ENCODE results near the gene PPP1R12B. TPM values are rescaled to one million over a fixed set of nuclear protein-coding genes. Genes with fewer than 3 reads are reported as not detected.
"Not testable (repeated sequence)": the region's sequence is repeated elsewhere in the genome, so short reads cannot be mapped to it uniquely, and the experiment has no call there.

PPP1R12B gene
- polyA plus RNA-seq, 2 donors: 7.5 to 14.7 TPM

GRCh38 chr1:202531472-202531811, 182.9 kb downstream of the PPP1R12B start:
- Histone ChIP-seq H3K9me3 (ENCODE audit: control insufficient read depth in 2 of 2, insufficient read depth in 1 of 2, low read depth in 1 of 2, low read length in 1 of 2) (no peaks in the 10 kb centered on the region), H3K4me3 (ENCODE audit: low read depth in 1 of 2, low read length in 2 of 2) (no peak overlapping the region), H3K27ac (ENCODE audit: low read depth in 2 of 2, low read length in 1 of 2) (no peak overlapping the region), H3K4me1 (ENCODE audit: control insufficient read depth in 2 of 2, insufficient read depth in 2 of 2, low read length in 1 of 2) (no peaks in the 10 kb centered on the region), H3K27me3 (ENCODE audit: control insufficient read depth in 1 of 2, insufficient read depth in 2 of 2, low read length in 2 of 2) (no peaks in the 10 kb centered on the region), H3K36me3 (ENCODE audit: control insufficient read depth in 2 of 2, insufficient read depth in 2 of 2, low read length in 1 of 2) (no peaks in the 10 kb centered on the region)
- 52 to 53% methylated on average over 1 of the region's 1 CpG for WGBS, 2 donors

DNA sequence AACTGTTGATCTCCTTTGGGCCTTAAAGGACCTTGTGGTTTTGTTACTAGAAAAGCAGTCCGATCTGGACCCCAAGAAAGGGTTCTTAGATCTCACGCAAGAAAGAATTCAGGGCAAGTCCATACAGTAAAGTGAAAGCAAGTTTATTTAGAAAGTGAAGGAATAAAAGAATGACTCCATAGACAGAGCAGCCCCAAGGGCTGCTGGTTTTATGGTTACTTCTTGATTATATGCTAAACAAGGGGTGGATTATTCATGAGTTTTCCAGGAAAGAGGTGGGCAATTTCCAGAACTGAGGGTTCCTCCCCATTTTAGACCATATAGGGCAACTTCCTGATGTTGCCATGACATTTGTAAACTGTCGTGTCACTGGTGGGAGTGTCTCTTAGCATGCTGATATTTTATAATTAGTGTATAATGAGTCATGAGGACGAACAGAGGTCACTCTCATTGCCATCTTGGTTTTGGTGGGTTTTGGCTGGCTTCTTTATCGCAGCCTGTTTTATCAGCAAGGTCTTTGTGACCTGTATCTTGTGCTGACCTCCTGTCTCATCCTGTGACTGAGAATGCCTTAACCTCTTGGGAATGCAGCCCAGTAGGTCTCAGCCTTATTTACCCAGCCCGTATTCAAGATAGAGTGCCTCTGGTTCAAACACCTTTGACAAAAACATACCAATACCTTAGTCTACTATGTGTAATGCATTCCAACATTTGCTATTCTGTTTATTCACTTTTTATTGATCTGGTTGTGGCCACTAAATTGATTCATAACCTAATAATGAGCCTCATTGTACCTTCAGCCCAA, 183.5 kb downstream of the PPP1R12B start:
- WGBS, 2 donors: 45 to 57% methylated on average over 6 of the region's 6 CpGs
- H3K4me3 ChIP-seq (ENCODE audit: low read depth in 1 of 2, low read length in 2 of 2); H3K27me3 ChIP-seq (ENCODE audit: control insufficient read depth in 1 of 2, insufficient read depth in 2 of 2, low read length in 2 of 2); H3K27ac ChIP-seq (ENCODE audit: low read depth in 2 of 2, low read length in 1 of 2); H3K4me1 ChIP-seq (ENCODE audit: control insufficient read depth in 2 of 2, insufficient read depth in 2 of 2, low read length in 1 of 2); H3K36me3 ChIP-seq (ENCODE audit: control insufficient read depth in 2 of 2, insufficient read depth in 2 of 2, low read length in 1 of 2); H3K9me3 ChIP-seq (ENCODE audit: control insufficient read depth in 2 of 2, insufficient read depth in 1 of 2, low read depth in 1 of 2, low read length in 1 of 2): not testable (repeated sequence)

- Histone ChIP-seq H3K27ac (ENCODE audit: low read depth in 2 of 2, low read length in 1 of 2) (peak overlapping the region; percentile 68 to 82), H3K4me3 (ENCODE audit: low read depth in 1 of 2, low read length in 2 of 2) (peak overlapping the region in 1 of 2 donors; percentile 52)
- WGBS, 2 donors: 22 to 33% methylated on average over 5 of the region's 5 CpGs
- not testable (repeated sequence) for H3K4me1 ChIP-seq (ENCODE audit: control insufficient read depth in 2 of 2, insufficient read depth in 2 of 2, low read length in 1 of 2); H3K9me3 ChIP-seq (ENCODE audit: control insufficient read depth in 2 of 2, insufficient read depth in 1 of 2, low read depth in 1 of 2, low read length in 1 of 2); H3K36me3 ChIP-seq (ENCODE audit: control insufficient read depth in 2 of 2, insufficient read depth in 2 of 2, low read length in 1 of 2); H3K27me3 ChIP-seq (ENCODE audit: control insufficient read depth in 1 of 2, insufficient read depth in 2 of 2, low read length in 2 of 2)
Measured at GRCh38 chr1:202539166-202539574, 190.7 kb downstream of the PPP1R12B start.

GRCh38 chr1:202539583-202539982, 191.1 kb downstream of the PPP1R12B start:
- WGBS, 2 donors: 26 to 43% methylated on average over 5 of the region's 5 CpGs
- Histone ChIP-seq H3K4me3 (ENCODE audit: low read depth in 1 of 2, low read length in 2 of 2) (peak overlapping the region; percentile 16 to 52), H3K27ac (ENCODE audit: low read depth in 2 of 2, low read length in 1 of 2) (peak overlapping the region; percentile 68 to 82)
- H3K36me3 ChIP-seq (ENCODE audit: control insufficient read depth in 2 of 2, insufficient read depth in 2 of 2, low read length in 1 of 2); H3K9me3 ChIP-seq (ENCODE audit: control insufficient read depth in 2 of 2, insufficient read depth in 1 of 2, low read depth in 1 of 2, low read length in 1 of 2); H3K4me1 ChIP-seq (ENCODE audit: control insufficient read depth in 2 of 2, insufficient read depth in 2 of 2, low read length in 1 of 2); H3K27me3 ChIP-seq (ENCODE audit: control insufficient read depth in 1 of 2, insufficient read depth in 2 of 2, low read length in 2 of 2): not testable (repeated sequence)

- Histone ChIP-seq H3K4me1 (ENCODE audit: control insufficient read depth in 2 of 2, insufficient read depth in 2 of 2, low read length in 1 of 2) (no peaks in the 10 kb centered on the region), H3K36me3 (ENCODE audit: control insufficient read depth in 2 of 2, insufficient read depth in 2 of 2, low read length in 1 of 2) (no peaks in the 10 kb centered on the region), H3K27me3 (ENCODE audit: control insufficient read depth in 1 of 2, insufficient read depth in 2 of 2, low read length in 2 of 2) (no peaks in the 10 kb centered on the region), H3K9me3 (ENCODE audit: control insufficient read depth in 2 of 2, insufficient read depth in 1 of 2, low read depth in 1 of 2, low read length in 1 of 2) (no peaks in the 10 kb centered on the region), H3K4me3 (ENCODE audit: low read depth in 1 of 2, low read length in 2 of 2) (peak overlapping the region in 1 of 2 donors; percentile 52), H3K27ac (ENCODE audit: low read depth in 2 of 2, low read length in 1 of 2) (peak overlapping the region; percentile 42 to 82)
- WGBS, 2 donors: 49 to 66% methylated on average over 6 of the region's 6 CpGs
Measured at GRCh38 chr1:202540014-202540413, 191.5 kb downstream of the PPP1R12B start.

DNA sequence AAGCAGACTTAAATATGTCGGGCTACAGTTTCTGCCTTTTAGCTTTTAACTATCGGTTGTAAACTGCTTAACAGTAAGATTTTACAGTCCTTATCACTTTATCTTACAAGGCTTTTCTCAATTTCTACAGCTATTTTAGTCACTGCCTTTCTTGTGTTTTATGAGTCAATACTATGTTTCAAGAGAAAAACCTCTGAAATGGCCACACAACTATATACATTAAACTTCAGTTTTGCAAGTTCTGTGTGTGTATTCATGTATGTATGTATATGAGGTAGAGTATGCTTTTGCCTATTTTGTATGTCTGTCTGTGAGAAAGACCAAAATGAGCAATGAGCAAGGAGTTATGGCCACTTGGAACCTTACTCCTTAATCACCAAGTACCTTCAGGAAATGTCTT, 191.9 kb downstream of the PPP1R12B start:
- no peaks in the 10 kb centered on the region for H3K4me1 ChIP-seq (ENCODE audit: control insufficient read depth in 2 of 2, insufficient read depth in 2 of 2, low read length in 1 of 2)
- WGBS, 2 donors: 37 to 60% methylated on average over 2 of the region's 2 CpGs
- no peaks in the 10 kb centered on the region for H3K27me3 ChIP-seq (ENCODE audit: control insufficient read depth in 1 of 2, insufficient read depth in 2 of 2, low read length in 2 of 2)
- H3K9me3 ChIP-seq (ENCODE audit: control insufficient read depth in 2 of 2, insufficient read depth in 1 of 2, low read depth in 1 of 2, low read length in 1 of 2): no peaks in the 10 kb centered on the region
- H3K36me3 ChIP-seq (ENCODE audit: control insufficient read depth in 2 of 2, insufficient read depth in 2 of 2, low read length in 1 of 2): no peaks in the 10 kb centered on the region
- H3K4me3 ChIP-seq (ENCODE audit: low read depth in 1 of 2, low read length in 2 of 2): peak overlapping the region; percentile 11 to 52
- H3K27ac ChIP-seq (ENCODE audit: low read depth in 2 of 2, low read length in 1 of 2): peak overlapping the region in 1 of 2 donors; percentile 59

- Histone ChIP-seq H3K27ac (ENCODE audit: low read depth in 2 of 2, low read length in 1 of 2) (peak overlapping the region in 1 of 2 donors; percentile 59), H3K4me3 (ENCODE audit: low read depth in 1 of 2, low read length in 2 of 2) (peak overlapping the region; percentile 11 to 52)
- not testable (repeated sequence) for H3K9me3 ChIP-seq (ENCODE audit: control insufficient read depth in 2 of 2, insufficient read depth in 1 of 2, low read depth in 1 of 2, low read length in 1 of 2); H3K36me3 ChIP-seq (ENCODE audit: control insufficient read depth in 2 of 2, insufficient read depth in 2 of 2, low read length in 1 of 2); H3K27me3 ChIP-seq (ENCODE audit: control insufficient read depth in 1 of 2, insufficient read depth in 2 of 2, low read length in 2 of 2); H3K4me1 ChIP-seq (ENCODE audit: control insufficient read depth in 2 of 2, insufficient read depth in 2 of 2, low read length in 1 of 2)
- 69 to 71% methylated on average over 2 of the region's 2 CpGs for whole genome bisulfite sequencing, 2 donors
Measured at GRCh38 chr1:202540858-202541257, 192.4 kb downstream of the PPP1R12B start.

DNA sequence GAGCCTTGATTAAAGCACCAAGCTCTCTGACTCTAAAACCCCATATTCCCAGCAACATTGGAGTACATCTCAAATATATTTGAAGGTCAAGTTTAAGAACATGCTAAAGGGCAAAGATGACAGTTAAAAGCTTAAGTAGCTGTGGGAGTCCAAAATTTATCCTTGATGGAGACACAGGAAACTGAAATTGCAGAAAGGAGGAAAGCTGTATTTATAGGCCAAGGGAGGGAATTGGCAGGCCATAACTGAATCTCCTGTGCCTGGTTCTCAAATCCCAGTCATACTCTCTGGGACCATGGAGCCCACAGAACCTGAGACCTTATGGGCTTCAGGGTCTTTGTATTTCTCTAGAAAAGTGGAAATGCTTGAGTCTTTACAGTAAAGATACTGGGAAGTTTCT, 193.9 kb downstream of the PPP1R12B start:
- H3K27me3 ChIP-seq (ENCODE audit: control insufficient read depth in 1 of 2, insufficient read depth in 2 of 2, low read length in 2 of 2); H3K36me3 ChIP-seq (ENCODE audit: control insufficient read depth in 2 of 2, insufficient read depth in 2 of 2, low read length in 1 of 2); H3K4me1 ChIP-seq (ENCODE audit: control insufficient read depth in 2 of 2, insufficient read depth in 2 of 2, low read length in 1 of 2); H3K9me3 ChIP-seq (ENCODE audit: control insufficient read depth in 2 of 2, insufficient read depth in 1 of 2, low read depth in 1 of 2, low read length in 1 of 2): not testable (repeated sequence)
- Histone ChIP-seq H3K27ac (ENCODE audit: low read depth in 2 of 2, low read length in 1 of 2) (peak overlapping the region in 1 of 2 donors; percentile 20), H3K4me3 (ENCODE audit: low read depth in 1 of 2, low read length in 2 of 2) (peak overlapping the region in 1 of 2 donors; percentile 44)

GRCh38 chr1:202543537-202543936, 195.0 kb downstream of the PPP1R12B start:
- H3K36me3 ChIP-seq (ENCODE audit: control insufficient read depth in 2 of 2, insufficient read depth in 2 of 2, low read length in 1 of 2); H3K9me3 ChIP-seq (ENCODE audit: control insufficient read depth in 2 of 2, insufficient read depth in 1 of 2, low read depth in 1 of 2, low read length in 1 of 2); H3K4me1 ChIP-seq (ENCODE audit: control insufficient read depth in 2 of 2, insufficient read depth in 2 of 2, low read length in 1 of 2); H3K27me3 ChIP-seq (ENCODE audit: control insufficient read depth in 1 of 2, insufficient read depth in 2 of 2, low read length in 2 of 2): not testable (repeated sequence)
- Histone ChIP-seq H3K4me3 (ENCODE audit: low read depth in 1 of 2, low read length in 2 of 2) (peak overlapping the region in 1 of 2 donors; percentile 11), H3K27ac (ENCODE audit: low read depth in 2 of 2, low read length in 1 of 2) (peak overlapping the region; percentile 67 to 68)
- 69 to 78% methylated on average over 11 of the region's 11 CpGs for WGBS, 2 donors

DNA sequence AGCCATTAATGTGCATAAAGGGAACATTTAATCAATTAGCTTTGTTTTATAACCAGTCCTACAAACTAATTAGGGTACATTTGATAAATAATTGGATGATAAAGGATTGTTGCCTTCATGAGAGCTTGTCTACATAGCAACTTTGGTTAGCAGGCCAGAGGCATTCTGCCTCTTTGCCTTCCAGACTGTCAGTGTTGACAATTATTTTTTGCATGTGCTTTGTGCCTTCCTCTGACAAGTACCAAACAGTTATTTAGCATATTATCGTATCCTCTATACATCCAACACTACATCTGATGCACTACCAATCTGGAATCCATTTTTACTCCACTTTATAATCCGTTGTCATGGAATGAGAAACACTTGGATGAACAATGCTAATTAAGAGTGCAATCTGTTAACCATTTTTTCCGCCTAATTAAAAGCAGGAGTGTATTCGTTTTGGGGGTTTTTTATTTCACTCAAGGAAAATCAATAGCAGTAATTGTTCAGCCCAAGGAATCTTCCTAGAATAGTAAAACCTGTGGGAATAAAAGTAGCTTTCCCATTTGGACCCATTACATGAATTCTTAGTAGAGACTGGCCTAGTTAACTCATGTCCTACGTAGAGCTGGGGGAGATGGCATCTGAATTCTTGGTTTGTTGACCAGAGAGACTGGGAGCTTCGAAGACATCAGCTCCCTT, 196.4 kb downstream of the PPP1R12B start:
- WGBS, 2 donors: 72 to 85% methylated on average over 6 of the region's 6 CpGs
- H3K4me3 ChIP-seq (ENCODE audit: low read depth in 1 of 2, low read length in 2 of 2): peak overlapping the region in 1 of 2 donors; percentile 1
- not testable (repeated sequence) for H3K27me3 ChIP-seq (ENCODE audit: control insufficient read depth in 1 of 2, insufficient read depth in 2 of 2, low read length in 2 of 2); H3K27ac ChIP-seq (ENCODE audit: low read depth in 2 of 2, low read length in 1 of 2); H3K36me3 ChIP-seq (ENCODE audit: control insufficient read depth in 2 of 2, insufficient read depth in 2 of 2, low read length in 1 of 2); H3K9me3 ChIP-seq (ENCODE audit: control insufficient read depth in 2 of 2, insufficient read depth in 1 of 2, low read depth in 1 of 2, low read length in 1 of 2); H3K4me1 ChIP-seq (ENCODE audit: control insufficient read depth in 2 of 2, insufficient read depth in 2 of 2, low read length in 1 of 2)

All from esophagus (tissue), 2 donors.